Right atrium auricular region (tissue), 2 donors: ENCODE data around the gene ZYX. TPM values are rescaled to one million over a fixed set of nuclear protein-coding genes. Genes with fewer than 3 reads are reported as not detected.
A peak's percentile ranks its signal among the peaks of the same experiment; 100 is the strongest.
"Not testable (repeated sequence)": the region's sequence is repeated elsewhere in the genome, so short reads cannot be mapped to it uniquely, and the experiment has no call there.

ENCODE experiments used
- DNase-seq: peaks from one replicate; pipeline ENCODE4 v3.0.0-alpha.2; 2019; ENCODE audit warnings: low spot score
- H3K27ac ChIP-seq, 2 donors: fragments of 200-600 bp; sonication (generic); 1 replicate in 1 of 2; 2 replicates in 1 of 2; pipeline ENCODE4 v1.5.1; 2016 to 2019
- H3K27me3 ChIP-seq, 2 donors: fragments of 200-600 bp; sonication (generic); one replicate each; pipeline versions ENCODE4 v1.5.1 to v1.6.0; 2017 to 2019
- H3K36me3 ChIP-seq: fragments of 200-600 bp; sonication (generic); one replicate; pipeline ENCODE4 v1.5.1; 2016
- H3K4me1 ChIP-seq, 2 donors: fragments of 200-600 bp; sonication (generic); one replicate each; pipeline versions ENCODE4 v1.5.1 to v1.6.0; 2017 to 2019
- H3K4me3 ChIP-seq, 2 donors: fragments of 200-600 bp; sonication (generic); 1 replicate in 1 of 2; 2 replicates in 1 of 2; pipeline ENCODE4 v1.5.1; 2017 to 2019; ENCODE audit warnings: mild to moderate bottlenecking in 1 of 2, moderate library complexity in 1 of 2
- H3K9me3 ChIP-seq, 2 donors: fragments of 200-600 bp; sonication (generic); one replicate each; pipeline ENCODE4 v1.5.1; 2019
- CTCF ChIP-seq, 2 donors: fragments of 200-600 bp; sonication (generic); IDR thresholded peaks; one replicate each; pipeline ENCODE4 v1.5.1; 2019; ENCODE audit warnings: antibody characterized with exemption in 2 of 2
- total RNA-seq, 2 donors: library from RNA; depleted of rRNA; stranded (reverse); fragments of >200 nt; gene quantifications; one replicate each; pipeline ENCODE4 v1.1.0, GENCODE V29; 2016

ZYX gene
- total RNA-seq, 2 donors from 2014 or later, result 48.3 to 93.7 TPM

DNA sequence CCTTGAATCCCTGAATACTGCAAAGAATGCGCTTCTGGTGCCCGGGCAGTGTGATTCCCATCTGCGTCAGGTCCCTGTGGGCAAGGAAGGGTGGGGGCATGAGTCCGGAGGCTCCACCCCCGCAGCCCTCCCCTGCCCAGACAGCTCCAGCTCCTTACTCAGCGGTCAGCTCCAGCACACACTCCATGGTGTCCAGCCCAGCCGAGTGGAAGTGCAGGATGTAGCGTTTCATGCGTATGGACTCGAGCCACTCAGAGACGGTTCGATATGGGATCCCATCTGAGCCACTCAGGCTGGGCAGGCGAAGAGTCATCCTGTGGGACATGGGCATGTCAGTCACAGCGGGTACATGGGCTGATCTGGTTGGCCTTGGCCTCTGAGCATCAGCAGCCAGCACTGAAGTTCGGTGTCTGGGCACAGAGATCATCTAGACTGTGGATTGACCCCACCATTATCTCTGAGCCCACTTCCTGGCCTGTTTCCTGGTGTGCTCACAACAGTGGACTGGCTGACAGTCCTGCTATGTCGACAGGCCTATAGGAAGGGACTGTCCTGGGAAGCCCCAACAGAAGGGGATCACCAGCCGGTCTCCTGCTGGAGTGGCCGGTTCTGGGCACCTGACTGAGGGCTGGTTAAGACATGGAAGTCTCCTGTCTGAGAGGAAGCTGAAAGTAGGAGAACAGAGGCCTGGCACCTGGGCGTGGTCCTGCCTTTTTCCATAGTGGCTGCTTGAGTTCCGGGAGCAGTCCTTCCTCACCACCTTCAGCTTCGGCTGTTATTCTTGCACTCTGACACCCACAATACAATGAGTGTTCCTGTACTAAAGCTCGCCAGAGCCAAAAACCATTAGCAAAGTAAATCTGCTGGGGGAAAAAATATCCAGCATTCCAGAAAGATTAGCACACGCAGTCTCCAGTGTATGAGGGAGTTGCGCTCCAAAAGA lies 10.6 kb downstream of the ZYX start:
- no peak for TF ChIP-seq CTCF (IDR thresholded peaks at IDR 0.05)
- Histone ChIP-seq H3K4me1 (peaks cover 0 to 96% of the 10 kb centered on the region in 2 donors), H3K36me3 (peaks cover 57% of the 10 kb centered on the region), H3K27me3 (no peaks in the 10 kb centered on the region), H3K4me3 (no peak overlapping the region), H3K27ac (peak overlapping the region; percentile 77 to 81), H3K9me3 (no peaks in the 10 kb centered on the region)
- peak; percentile 89 for DNase-seq

DNA sequence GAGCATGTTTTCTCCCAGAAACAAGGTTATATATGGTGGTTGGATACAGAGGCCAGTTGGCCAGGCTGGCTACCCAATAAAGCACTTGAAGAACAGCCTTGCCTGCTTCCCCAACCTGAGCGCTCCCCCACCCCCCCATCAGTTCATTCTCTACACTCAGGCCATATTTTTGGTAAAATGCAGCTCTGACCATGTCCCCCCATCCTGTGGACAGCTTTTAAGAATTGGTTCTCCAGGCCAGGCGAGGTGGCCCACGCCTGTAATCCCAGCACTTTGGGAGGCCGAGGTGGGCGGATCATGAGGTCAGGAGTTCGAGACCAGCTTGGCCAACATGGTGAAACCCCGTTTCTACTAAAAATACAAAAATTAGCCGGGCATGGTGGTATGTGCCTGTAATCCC lies 11.3 kb downstream of the ZYX start:
- H3K4me3 ChIP-seq, DNase-seq, H3K27me3 ChIP-seq, H3K9me3 ChIP-seq: not testable (repeated sequence)
- Histone ChIP-seq H3K27ac (peak overlapping the region; percentile 77 to 81), H3K4me1 (peaks cover 0 to 90% of the 10 kb centered on the region in 2 donors), H3K36me3 (peaks cover 50% of the 10 kb centered on the region)

DNA sequence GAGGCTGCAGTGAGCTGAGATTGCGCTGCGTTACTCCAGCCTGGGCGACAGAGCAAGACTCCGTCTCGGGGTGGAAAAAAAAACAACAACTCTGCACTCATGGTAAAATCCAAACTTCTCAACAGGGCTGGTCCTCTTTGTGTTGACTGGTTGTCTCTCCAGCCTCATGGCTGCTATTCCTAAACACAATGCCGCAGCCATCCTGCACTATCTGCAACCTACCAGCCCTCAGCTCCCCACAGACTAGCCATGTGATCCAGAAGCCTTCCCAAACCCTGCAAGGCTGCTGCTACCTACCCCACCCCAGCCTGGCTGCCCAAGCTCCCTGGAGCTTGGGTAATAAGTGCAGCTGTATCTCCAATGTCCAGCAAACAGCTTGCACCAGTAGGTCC lies 11.7 kb downstream of the ZYX start:
- Histone ChIP-seq H3K4me1 (peaks cover 0 to 86% of the 10 kb centered on the region in 2 donors), H3K27ac (peak overlapping the region; percentile 77 to 81), H3K9me3 (no peaks in the 10 kb centered on the region), H3K4me3 (no peak overlapping the region), H3K36me3 (peaks cover 45% of the 10 kb centered on the region), H3K27me3 (no peaks in the 10 kb centered on the region)
- TF ChIP-seq CTCF (IDR thresholded peaks at IDR 0.05), result no peak
- DNase-seq, result no peak

- no peak for DNase-seq
- no peaks in the 10 kb centered on the region for H3K9me3 ChIP-seq
- TF ChIP-seq CTCF (IDR thresholded peaks at IDR 0.05), result no peak
- no peak overlapping the region for H3K27ac ChIP-seq
- no peak overlapping the region for H3K4me3 ChIP-seq
- peaks cover 39% of the 10 kb centered on the region for H3K36me3 ChIP-seq
- H3K4me1 ChIP-seq, result peaks cover 0 to 80% of the 10 kb centered on the region in 2 donors
- H3K27me3 ChIP-seq, result no peaks in the 10 kb centered on the region
Observed at GRCh38 chr7:143393267-143394041, 12.3 kb downstream of the ZYX start.

- Histone ChIP-seq H3K4me1 (peaks cover 0 to 75% of the 10 kb centered on the region in 2 donors), H3K27me3 (no peaks in the 10 kb centered on the region), H3K9me3 (no peaks in the 10 kb centered on the region), H3K36me3 (peaks cover 33% of the 10 kb centered on the region), H3K27ac (no peak overlapping the region), H3K4me3 (no peak overlapping the region)
- no peak for TF ChIP-seq CTCF (IDR thresholded peaks at IDR 0.05)
- DNase-seq, result no peak
Observed at GRCh38 chr7:143394068-143394467, 12.9 kb downstream of the ZYX start.

DNA sequence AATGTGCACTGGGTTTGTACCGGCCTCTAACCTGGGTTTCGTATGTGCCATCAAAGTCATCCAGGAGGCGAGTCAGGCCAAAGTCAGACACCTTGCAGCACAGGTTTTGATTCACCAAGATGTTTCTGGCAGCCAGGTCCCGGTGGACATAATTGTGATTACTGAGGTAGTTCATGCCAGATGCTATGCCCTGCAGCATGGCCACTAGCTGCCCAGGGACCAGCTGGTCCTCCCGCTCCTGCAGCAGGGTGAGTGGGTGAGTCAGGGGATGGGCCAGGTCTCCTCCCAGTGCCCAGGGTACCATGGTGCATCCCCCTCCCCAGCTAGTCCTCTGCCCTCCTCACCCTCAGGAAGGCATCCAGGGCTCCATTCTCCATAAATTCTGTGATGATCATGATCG lies 13.6 kb downstream of the ZYX start:
- no peak for DNase-seq
- TF ChIP-seq CTCF (IDR thresholded peaks at IDR 0.05), result no peak
- H3K4me3 ChIP-seq, result no peak overlapping the region
- H3K9me3 ChIP-seq, result no peaks in the 10 kb centered on the region
- H3K27ac ChIP-seq, result no peak overlapping the region
- no peaks in the 10 kb centered on the region for H3K27me3 ChIP-seq
- H3K36me3 ChIP-seq, result peaks cover 26% of the 10 kb centered on the region
- peaks cover 0 to 68% of the 10 kb centered on the region in 2 donors for H3K4me1 ChIP-seq
